Natural killer cell (primary cell): ENCODE results near the gene GALNT17. TPM values are rescaled to one million over a fixed set of nuclear protein-coding genes. Genes with fewer than 3 reads are reported as not detected.

Experiments used
- ATAC-seq, 3 donors: fragments of 150-1000 bp in 2 of 3; fragments of 200-7000 bp in 1 of 3; cut with Tn5 transposase; 1 replicate in 1 of 3; 2 replicates in 2 of 3; pipeline ENCODE4 v1.10.0; 2021; ENCODE audit warnings: mild to moderate bottlenecking in 2 of 3, moderate library complexity in 2 of 3
- DNase-seq, 2 donors: peaks; one replicate each; pipeline versions ENCODE4 v3.0.0 to v3.0.0-alpha.2; 2013 to 2021; ENCODE audit warnings: mixed read lengths in 1 of 2
- H3K27ac ChIP-seq: one replicate; pipeline ENCODE4 v1.5.1; 2013; ENCODE audit warnings: mild to moderate bottlenecking, low read length
- H3K27me3 ChIP-seq: one replicate; pipeline ENCODE4 v1.6.1; 2013; ENCODE audit warnings: low read length; ENCODE audit not compliant: control insufficient read depth, insufficient read depth
- H3K36me3 ChIP-seq: one replicate; pipeline ENCODE4 v1.6.1; 2013; ENCODE audit warnings: low read length; ENCODE audit not compliant: control insufficient read depth, insufficient read depth
- H3K4me1 ChIP-seq: one replicate; pipeline ENCODE4 v1.6.1; 2013; ENCODE audit warnings: low read length; ENCODE audit not compliant: control insufficient read depth, insufficient read depth
- H3K4me3 ChIP-seq: one replicate; pipeline ENCODE4 v1.5.1; 2013; ENCODE audit warnings: low read length
- H3K9me3 ChIP-seq: one replicate; pipeline ENCODE4 v1.6.1; 2013; ENCODE audit warnings: low read length; ENCODE audit not compliant: control insufficient read depth, insufficient read depth
- H3K27ac Mint-ChIP-seq, 2 donors: one replicate each; pipeline ENCODE4 v1.8.0; 2022; ENCODE audit warnings: mild to moderate bottlenecking in 2 of 2, mixed read lengths in 2 of 2, moderate library complexity in 1 of 2
- H3K27me3 Mint-ChIP-seq, 2 donors: one replicate each; pipeline ENCODE4 v1.8.0; 2022; ENCODE audit warnings: low read depth in 2 of 2, mixed read lengths in 2 of 2
- H3K36me3 Mint-ChIP-seq: one replicate; pipeline ENCODE4 v1.8.0; 2022; ENCODE audit warnings: mixed read lengths
- H3K4me1 Mint-ChIP-seq, 2 donors: one replicate each; pipeline ENCODE4 v1.8.0; 2022; ENCODE audit warnings: mixed read lengths in 2 of 2
- H3K4me3 Mint-ChIP-seq: one replicate; pipeline ENCODE4 v1.8.0; 2022; ENCODE audit warnings: mild to moderate bottlenecking, moderate library complexity, mixed read lengths
- H3K9me3 Mint-ChIP-seq, 2 donors: one replicate each; pipeline ENCODE4 v1.8.0; 2022; ENCODE audit warnings: mixed read lengths in 2 of 2
- WGBS: methylation state at CpG from one replicate; pipeline ENCODE4 v1.1.7; 2013; ENCODE audit warnings: missing lambda C conversion rate; ENCODE audit not compliant: insufficient coverage; 5-methylcytosine and 5-hydroxymethylcytosine counted together
- intact Hi-C: fragments of 100-400 bp; cut with micrococcal nuclease; formaldehyde crosslinking; loops from one replicate; pipeline ENCODE4 v1.14.2; 2022
- total RNA-seq, 4 donors: library from RNA; stranded (reverse); fragments of 120-200 nt in 1 of 4; gene quantifications; one replicate each; pipeline versions ENCODE4 v1.2.3 to v1.2.4, GENCODE V29; 2013 to 2022
- TF ChIP-seq, protein P1 (sequence below): fragments of 200-600 bp; IDR thresholded peaks from one replicate; pipeline ENCODE4 v1.8.0; 2022; ENCODE audit warnings: antibody characterized with exemption

The GALNT17 gene
- total RNA-seq, 3 donors from 2014 or later (not counting 1 experiment from before 2014, with no cell fraction given) = not detected

DNA sequence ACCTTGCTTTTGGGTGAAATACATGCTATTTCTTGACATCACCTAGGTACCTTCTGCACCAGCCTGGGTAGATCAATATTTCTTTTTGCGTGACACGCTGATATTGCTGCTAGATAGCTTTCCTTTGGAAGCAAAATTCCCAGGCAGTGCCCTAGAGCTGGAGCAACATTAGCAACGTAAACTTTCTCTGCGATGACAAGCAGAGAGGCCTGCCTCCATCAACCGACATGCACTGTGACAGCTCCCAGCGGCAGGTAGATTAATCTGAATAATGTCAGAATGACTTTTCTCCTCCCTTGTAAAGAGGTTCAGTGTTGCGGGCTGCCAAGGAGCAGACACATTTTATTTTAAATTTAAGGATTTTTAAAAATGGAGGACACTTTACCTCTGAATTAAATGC, 307.4 kb downstream of the GALNT17 start:
- Histone ChIP-seq H3K9me3 (no peaks in the 10 kb centered on the region), H3K4me3 (no peak overlapping the region), H3K4me1 (no peaks in the 10 kb centered on the region), H3K27me3 (no peaks in the 10 kb centered on the region), H3K36me3 (no peaks in the 10 kb centered on the region), H3K27ac (no peak overlapping the region)
- Mint-ChIP-seq H3K4me1 (no peaks in the 10 kb centered on the region), H3K36me3 (no peaks in the 10 kb centered on the region), H3K4me3 (no peak overlapping the region), H3K27ac (no peak overlapping the region), H3K9me3 (peaks cover 0 to 5% of the 10 kb centered on the region in 2 donors), H3K27me3 (no peaks in the 10 kb centered on the region)
- 92% methylated on average over 6 of the region's 7 CpGs for WGBS
- ATAC-seq (no peak), DNase-seq (no peak)
- TF ChIP-seq, protein P1, sequence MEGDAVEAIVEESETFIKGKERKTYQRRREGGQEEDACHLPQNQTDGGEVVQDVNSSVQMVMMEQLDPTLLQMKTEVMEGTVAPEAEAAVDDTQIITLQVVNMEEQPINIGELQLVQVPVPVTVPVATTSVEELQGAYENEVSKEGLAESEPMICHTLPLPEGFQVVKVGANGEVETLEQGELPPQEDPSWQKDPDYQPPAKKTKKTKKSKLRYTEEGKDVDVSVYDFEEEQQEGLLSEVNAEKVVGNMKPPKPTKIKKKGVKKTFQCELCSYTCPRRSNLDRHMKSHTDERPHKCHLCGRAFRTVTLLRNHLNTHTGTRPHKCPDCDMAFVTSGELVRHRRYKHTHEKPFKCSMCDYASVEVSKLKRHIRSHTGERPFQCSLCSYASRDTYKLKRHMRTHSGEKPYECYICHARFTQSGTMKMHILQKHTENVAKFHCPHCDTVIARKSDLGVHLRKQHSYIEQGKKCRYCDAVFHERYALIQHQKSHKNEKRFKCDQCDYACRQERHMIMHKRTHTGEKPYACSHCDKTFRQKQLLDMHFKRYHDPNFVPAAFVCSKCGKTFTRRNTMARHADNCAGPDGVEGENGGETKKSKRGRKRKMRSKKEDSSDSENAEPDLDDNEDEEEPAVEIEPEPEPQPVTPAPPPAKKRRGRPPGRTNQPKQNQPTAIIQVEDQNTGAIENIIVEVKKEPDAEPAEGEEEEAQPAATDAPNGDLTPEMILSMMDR = no peak
- intact Hi-C loops = no loop called here

DNA sequence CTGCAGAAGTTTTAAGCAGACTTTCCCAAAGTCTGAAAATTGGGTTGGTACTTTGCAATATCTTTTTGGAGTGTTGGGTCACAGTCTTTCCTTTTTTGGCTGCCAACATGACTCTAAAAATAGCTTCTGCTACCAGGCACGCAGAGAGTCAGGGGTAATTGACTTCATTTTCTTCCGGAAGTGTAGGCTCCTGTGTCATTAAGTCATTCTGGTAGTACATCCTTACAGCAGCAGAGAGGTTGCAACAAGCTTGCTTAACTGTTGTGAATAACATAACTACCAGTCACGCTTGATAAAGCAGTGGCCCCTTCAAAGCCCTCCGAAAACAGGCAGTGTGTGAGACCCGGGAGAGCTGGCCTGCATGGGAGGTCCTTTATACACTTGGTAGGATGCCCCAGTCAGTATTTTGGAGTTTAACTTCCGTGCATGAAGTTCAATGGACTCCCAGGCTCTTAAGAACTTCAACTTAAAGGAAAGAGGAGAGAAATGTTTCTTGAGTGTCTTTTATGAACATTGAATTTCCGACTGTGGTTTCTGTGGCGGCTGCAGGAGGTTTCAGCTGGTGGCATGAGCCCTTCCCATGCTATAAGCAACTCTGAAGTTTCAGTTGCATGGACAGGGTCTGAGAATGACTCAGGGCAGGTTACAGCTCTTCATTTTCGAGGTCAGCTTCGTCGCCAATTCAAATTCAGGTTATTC, 310.7 kb downstream of the GALNT17 start:
- Histone ChIP-seq H3K4me1 (no peaks in the 10 kb centered on the region), H3K36me3 (no peaks in the 10 kb centered on the region), H3K27me3 (no peaks in the 10 kb centered on the region), H3K27ac (no peak overlapping the region), H3K4me3 (no peak overlapping the region), H3K9me3 (no peaks in the 10 kb centered on the region)
- Mint-ChIP-seq H3K4me3 (no peak overlapping the region), H3K36me3 (no peaks in the 10 kb centered on the region), H3K9me3 (peaks cover 2 to 7% of the 10 kb centered on the region in 2 donors), H3K27ac (no peak overlapping the region), H3K4me1 (no peaks in the 10 kb centered on the region), H3K27me3 (no peaks in the 10 kb centered on the region)
- 14% methylated on average over 11 of the region's 11 CpGs for WGBS
- TF ChIP-seq, protein P1 = no peak
- intact Hi-C loops = no loop called here
- no peak for ATAC-seq
- no peak for DNase-seq

DNA sequence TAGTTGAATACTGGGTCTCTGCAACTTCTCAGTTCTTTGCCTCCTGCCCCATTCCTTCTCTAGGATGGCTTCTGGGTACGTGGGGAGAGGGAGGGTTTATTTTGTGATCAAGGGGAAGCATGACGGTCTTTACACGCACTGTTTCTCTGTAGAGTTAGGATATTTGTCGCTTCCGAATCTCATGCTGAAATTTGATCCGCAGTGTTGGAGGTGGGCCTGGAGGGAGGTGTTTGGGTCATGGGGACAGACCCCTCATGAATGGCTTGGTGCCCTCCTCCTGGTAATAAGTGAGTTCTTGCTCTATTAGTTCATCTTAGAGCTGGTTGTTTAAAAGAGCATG, 311.2 kb downstream of the GALNT17 start:
- H3K4me1 Mint-ChIP-seq = no peaks in the 10 kb centered on the region
- no peaks in the 10 kb centered on the region for H3K36me3 Mint-ChIP-seq
- H3K4me3 ChIP-seq = no peak overlapping the region
- no peaks in the 10 kb centered on the region for H3K4me1 ChIP-seq
- intact Hi-C loops = no loop called here
- no peaks in the 10 kb centered on the region for H3K27me3 Mint-ChIP-seq
- H3K27ac ChIP-seq = no peak overlapping the region
- no peaks in the 10 kb centered on the region for H3K27me3 ChIP-seq
- peaks cover 4 to 12% of the 10 kb centered on the region in 2 donors for H3K9me3 Mint-ChIP-seq
- ATAC-seq (no peak), DNase-seq (no peak)
- H3K9me3 ChIP-seq = no peaks in the 10 kb centered on the region
- H3K36me3 ChIP-seq = no peaks in the 10 kb centered on the region
- TF ChIP-seq, protein P1 = no peak
- no peak overlapping the region for H3K27ac Mint-ChIP-seq
- H3K4me3 Mint-ChIP-seq = no peak overlapping the region
- 40% methylated on average over 6 of the region's 6 CpGs for WGBS

DNA sequence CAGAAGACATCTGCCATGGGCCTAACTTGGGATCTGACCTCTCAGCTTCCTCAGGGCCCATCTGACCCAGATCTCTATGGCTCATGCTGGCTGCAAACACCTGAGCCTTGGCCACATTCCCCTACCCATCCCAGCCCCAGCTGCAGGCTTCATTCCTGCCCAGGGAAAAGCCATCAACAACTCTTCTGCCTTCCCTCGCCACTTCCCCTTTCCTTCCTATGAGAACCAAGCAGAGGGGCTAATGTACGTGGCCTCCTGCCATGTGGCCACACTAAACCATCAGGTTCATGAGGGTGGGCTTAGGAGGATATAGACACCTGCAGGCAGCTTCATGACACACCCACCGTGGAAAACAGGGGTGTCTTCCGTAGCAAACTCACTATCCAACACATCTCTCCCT, 312.2 kb downstream of the GALNT17 start:
- WGBS = 68% methylated on average over 4 of the region's 4 CpGs
- DNase-seq (no peak), ATAC-seq (no peak)
- Histone ChIP-seq H3K4me1 (no peaks in the 10 kb centered on the region), H3K27me3 (no peaks in the 10 kb centered on the region), H3K4me3 (no peak overlapping the region), H3K9me3 (no peaks in the 10 kb centered on the region), H3K27ac (no peak overlapping the region), H3K36me3 (no peaks in the 10 kb centered on the region)
- H3K9me3 Mint-ChIP-seq = peaks cover 4 to 16% of the 10 kb centered on the region in 2 donors
- TF ChIP-seq, protein P1 = no peak
- no peak overlapping the region for H3K4me3 Mint-ChIP-seq
- intact Hi-C loops = no loop called here
- no peaks in the 10 kb centered on the region for H3K4me1 Mint-ChIP-seq
- H3K36me3 Mint-ChIP-seq = no peaks in the 10 kb centered on the region
- H3K27me3 Mint-ChIP-seq = no peaks in the 10 kb centered on the region
- H3K27ac Mint-ChIP-seq = no peak overlapping the region
